Kidney (tissue), 14 donors: ENCODE results near the gene FBXL17. TPM values are rescaled to one million over a fixed set of nuclear protein-coding genes. Genes with fewer than 3 reads are reported as not detected.

Source experiments
- DNase-seq, 5 donors: peaks; one replicate each; pipeline ENCODE4 v3.0.0-alpha.2; 2013 to 2020
- FAIRE-seq: peaks from 2 replicates; lab custom pipeline; 2012; peaks lifted over from hg19 to GRCh38; lab: Jason Lieb, UNC
- H3K27ac ChIP-seq, 2 donors: one replicate each; pipeline ENCODE4 v1.7.0; 2013; ENCODE audit warnings: low read depth in 2 of 2, low read length in 2 of 2, inconsistent platforms in 1 of 2
- H3K27me3 ChIP-seq: one replicate; pipeline ENCODE4 v1.7.1; 2013; ENCODE audit warnings: low read length, inconsistent platforms; ENCODE audit not compliant: control insufficient read depth, insufficient read depth
- H3K36me3 ChIP-seq, 3 donors: one replicate each; pipeline versions ENCODE4 v1.7.0 to v1.7.1; 2013; ENCODE audit warnings: low read length in 3 of 3, control low read depth in 1 of 3, inconsistent platforms in 1 of 3; ENCODE audit not compliant: insufficient read depth in 3 of 3, control insufficient read depth in 2 of 3
- H3K4me1 ChIP-seq, 3 donors: one replicate each; pipeline versions ENCODE4 v1.7.0 to v1.7.1; 2013; ENCODE audit warnings: low read length in 3 of 3, inconsistent platforms in 1 of 3, low read depth in 1 of 3; ENCODE audit not compliant: control insufficient read depth in 2 of 3, insufficient read depth in 2 of 3
- H3K4me3 ChIP-seq, 3 donors: one replicate each; pipeline versions ENCODE4 v1.7.0 to v1.8.1; 2013; ENCODE audit warnings: low read length in 3 of 3, control low read depth in 1 of 3, inconsistent platforms in 1 of 3
- H3K9ac ChIP-seq, 3 donors: one replicate each; pipeline versions ENCODE4 v1.7.0 to v1.7.1; 2013; ENCODE audit warnings: low read length in 3 of 3, control low read depth in 1 of 3, inconsistent platforms in 1 of 3
- H3K9me3 ChIP-seq, 3 donors: one replicate each; pipeline versions ENCODE4 v1.7.0 to v1.7.1; 2013; ENCODE audit warnings: low read length in 3 of 3, control low read depth in 1 of 3, inconsistent platforms in 1 of 3; ENCODE audit not compliant: control insufficient read depth in 2 of 3, insufficient read depth in 1 of 3
- CTCF ChIP-seq: IDR thresholded peaks from 3 replicates; pipeline ENCODE4 v1.5.1; 2012; ENCODE audit warnings: mild to moderate bottlenecking, moderate library complexity, borderline replicate concordance; ENCODE audit not compliant: insufficient read depth; ENCODE audit errors: extremely low read depth
- intact Hi-C: fragments of 100-400 bp; cut with DNase I; formaldehyde crosslinking; loops from one replicate; pipeline ENCODE4 v1.11.1; 2022
- polyA plus RNA-seq: library from polyadenylated mRNA; stranded (reverse); fragments of 350-450 nt; fragmentation: Illumina TruSeq; extraction: RNeasy Lipid Tissue Mini Kit (QIAGEN cat#74804); gene quantifications from one replicate; pipeline ENCODE4 v1.2.3, GENCODE V29; 2014; ENCODE audit warnings: low read depth, low replicate concordance; ENCODE audit not compliant: insufficient read depth
- total RNA-seq: library from RNA; stranded (reverse); fragmentation: NEBNext Ultra II Directional; extraction: Animal tissue kit (Norgen Biotek cat#: 25700); gene quantifications from one replicate; pipeline ENCODE4 v1.2.1, GENCODE V29; 2021
- donor health status: control.
- donor health status: control.
- donor health status: control.
- donor health status: control.
- donor health status: control.
- donor health status: DM: yes; HTN: yes; CAD: no.
- donor health status: Normal renal cell carcinoma (clear cell type).

FBXL17 gene
- total and polyA plus RNA-seq, 2 donors from 2014 or later, result 11.7 to 26.5 TPM

- Histone ChIP-seq H3K9me3 (no peaks in the 10 kb centered on the region), H3K4me1 (no peaks in the 10 kb centered on the region), H3K27me3 (no peaks in the 10 kb centered on the region), H3K27ac (no peak overlapping the region), H3K4me3 (no peak overlapping the region), H3K9ac (no peak overlapping the region), H3K36me3 (no peaks in the 10 kb centered on the region)
- TF ChIP-seq CTCF, result no peak
- intact Hi-C loops, result no loop called here
- no peak for FAIRE-seq
- no peak for DNase-seq
Observed at GRCh38 chr5:107952450-107952849, 429.4 kb downstream of the FBXL17 start.

- intact Hi-C loops, result no loop called here
- TF ChIP-seq CTCF, result no peak
- no peaks in the 10 kb centered on the region for H3K4me1 ChIP-seq
- no peak overlapping the region for H3K9ac ChIP-seq
- FAIRE-seq, result no peak
- no peaks in the 10 kb centered on the region for H3K9me3 ChIP-seq
- H3K27me3 ChIP-seq, result no peaks in the 10 kb centered on the region
- no peaks in the 10 kb centered on the region for H3K36me3 ChIP-seq
- H3K27ac ChIP-seq, result no peak overlapping the region
- DNase-seq, result no peak
- H3K4me3 ChIP-seq, result no peak overlapping the region
Observed at GRCh38 chr5:107951309-107951708, 430.6 kb downstream of the FBXL17 start.

- intact Hi-C loops, result no loop called here
- Histone ChIP-seq H3K27me3 (no peaks in the 10 kb centered on the region), H3K4me3 (no peak overlapping the region), H3K36me3 (no peaks in the 10 kb centered on the region), H3K9ac (no peak overlapping the region), H3K9me3 (no peaks in the 10 kb centered on the region), H3K27ac (no peak overlapping the region), H3K4me1 (no peaks in the 10 kb centered on the region)
- FAIRE-seq (no peak), DNase-seq (no peak)
- TF ChIP-seq CTCF, result no peak
Observed at GRCh38 chr5:107950776-107951175, 431.1 kb downstream of the FBXL17 start.

- DNase-seq (no peak), FAIRE-seq (no peak)
- TF ChIP-seq CTCF, result no peak
- Histone ChIP-seq H3K27ac (no peak overlapping the region), H3K4me3 (no peak overlapping the region), H3K27me3 (no peaks in the 10 kb centered on the region), H3K9ac (no peak overlapping the region), H3K4me1 (no peaks in the 10 kb centered on the region), H3K9me3 (no peaks in the 10 kb centered on the region), H3K36me3 (no peaks in the 10 kb centered on the region)
- intact Hi-C loops, result no loop called here
Observed at GRCh38 chr5:107949688-107950341, 432.1 kb downstream of the FBXL17 start.
